ENCODE results near the gene MAZ. TPM values are rescaled to one million over a fixed set of nuclear protein-coding genes. Genes with fewer than 3 reads are reported as not detected.
A peak's percentile ranks its signal among the peaks of the same experiment; 100 is the strongest.
"Not testable (repeated sequence)": the region's sequence is repeated elsewhere in the genome, so short reads cannot be mapped to it uniquely, and the experiment has no call there.

The MAZ gene
- total RNA-seq, 1 donor from 2014 or later, result 218 TPM

DNA sequence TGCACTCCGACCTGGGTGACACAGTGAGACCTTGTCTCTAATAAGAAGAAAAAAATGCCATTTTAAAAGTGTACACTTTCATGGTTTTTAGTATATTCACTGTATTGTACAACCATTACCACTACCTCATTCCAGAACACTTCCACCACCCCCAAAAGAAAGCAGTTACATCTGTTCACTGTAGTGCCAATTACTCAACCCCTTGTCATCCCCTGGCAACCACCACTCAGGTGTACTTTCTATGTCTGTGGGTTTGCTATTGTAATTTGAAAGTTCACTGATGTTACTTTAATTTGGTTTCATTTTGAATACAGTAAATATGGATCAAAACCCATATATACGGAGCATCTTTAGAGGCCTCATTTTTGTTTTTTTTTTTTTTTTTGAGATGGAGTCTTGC, 22.2 kb upstream of the MAZ start:
- no peak for DNase-seq (ENCODE audit: low read depth)

DNA sequence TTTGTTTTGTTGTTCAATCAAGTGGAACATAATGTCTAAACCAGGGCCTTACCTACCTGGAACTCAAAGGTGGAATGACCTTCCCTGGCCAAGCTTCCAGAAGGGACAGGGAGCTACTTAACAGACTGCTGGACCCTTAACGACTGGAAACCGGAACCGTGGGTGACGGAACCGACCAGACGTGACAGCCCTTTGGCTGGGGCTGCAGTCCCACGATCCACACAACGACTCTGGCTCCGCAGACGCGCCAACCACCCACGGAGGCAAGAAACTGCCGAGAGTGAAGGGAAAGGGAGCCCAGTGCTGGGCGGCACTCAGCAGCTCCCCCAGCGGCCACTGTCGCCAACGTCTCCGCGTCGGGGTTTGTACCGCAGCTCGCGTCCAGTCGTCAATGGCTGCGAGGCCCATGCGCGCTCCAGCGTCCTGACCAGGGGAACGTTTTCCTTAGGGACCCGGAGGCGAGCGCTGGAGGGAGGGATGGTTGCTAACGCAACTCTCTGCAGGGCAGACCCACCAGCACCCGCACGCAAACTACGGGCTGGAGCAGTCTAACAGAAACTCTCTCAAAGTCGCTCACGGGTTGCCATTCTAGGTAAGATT, 21.3 kb upstream of the MAZ start:
- DNase-seq (ENCODE audit: low read depth), result no peak

DNA sequence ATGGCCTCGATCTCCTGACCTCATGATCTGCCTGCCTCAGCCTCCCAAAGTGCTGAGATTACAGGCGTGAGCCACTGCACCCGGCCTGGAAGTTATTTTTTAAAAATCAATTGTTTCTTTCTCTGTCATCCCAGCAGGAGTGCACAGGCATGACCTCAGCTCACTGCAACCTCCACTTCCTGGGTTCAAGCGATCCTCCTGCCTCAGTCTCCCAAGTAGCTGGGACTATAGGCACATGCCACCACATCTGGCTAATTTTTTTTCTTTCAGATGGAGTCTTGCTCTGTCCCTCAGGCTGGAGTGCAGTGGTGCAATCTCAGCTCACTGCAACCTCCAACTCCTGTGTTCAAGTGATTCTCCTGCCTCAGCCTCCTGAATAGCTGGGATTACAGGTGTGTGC, 19.2 kb upstream of the MAZ start:
- not testable (repeated sequence) for DNase-seq (ENCODE audit: low read depth)

DNA sequence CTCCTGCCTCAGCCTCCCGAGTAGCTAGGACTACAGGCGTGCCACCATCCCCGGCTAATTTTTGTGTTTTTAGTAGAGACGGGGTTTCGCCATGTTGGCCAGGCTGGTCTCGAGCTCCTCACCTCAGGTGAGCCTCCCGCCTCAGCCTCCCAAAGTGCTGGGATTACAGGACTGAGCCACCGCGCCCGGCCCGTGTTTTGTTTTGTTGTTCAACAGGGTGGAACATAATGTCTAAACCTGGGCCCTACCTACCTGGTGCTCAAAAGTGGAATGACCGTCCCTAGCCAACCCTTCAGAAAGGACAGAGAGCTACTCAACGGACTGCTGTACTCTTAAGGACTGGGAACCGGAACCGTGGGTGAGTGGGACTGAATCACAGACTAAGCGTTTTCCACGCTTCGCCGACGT, 16.6 kb upstream of the MAZ start:
- no peak for DNase-seq (ENCODE audit: low read depth)

DNA sequence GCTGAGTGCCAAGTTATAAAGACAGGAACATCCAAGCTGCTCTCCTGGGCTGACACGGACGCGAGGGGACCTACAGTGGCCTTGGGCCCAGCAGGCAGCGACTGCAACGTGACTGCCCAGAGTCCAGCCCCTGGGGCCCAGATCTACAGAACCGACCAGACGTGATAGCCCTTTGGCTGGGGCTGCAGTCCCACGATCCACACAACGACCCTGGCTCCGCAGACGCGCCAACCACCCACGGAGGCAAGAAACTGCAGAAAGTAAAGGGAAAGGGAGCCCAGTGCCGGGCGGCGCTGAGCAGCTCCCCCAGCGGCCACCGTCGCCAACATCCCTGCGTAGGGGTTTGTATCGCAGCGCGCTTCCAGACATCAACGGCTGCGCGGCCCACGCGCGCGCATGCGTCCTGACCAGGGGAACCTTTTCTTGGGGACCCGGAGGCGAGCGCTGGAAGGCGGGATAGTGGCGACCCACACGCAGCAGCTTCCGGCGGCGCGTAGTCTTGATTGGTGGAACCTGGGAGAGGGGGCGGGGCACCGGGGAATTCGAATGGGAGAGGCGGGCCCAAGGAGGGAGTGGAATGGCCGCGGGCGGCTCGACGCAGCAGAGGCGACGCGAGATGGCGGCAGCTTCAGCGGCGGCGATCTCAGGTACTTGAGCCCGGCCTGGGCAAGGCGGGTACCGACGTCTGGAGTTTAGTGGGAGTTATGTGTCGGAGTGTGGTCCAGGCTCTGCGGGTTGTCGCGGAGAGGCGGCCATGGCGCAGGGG, 16.0 kb upstream of the MAZ start, which contains the start of gene KIF22:
KIF22 (plus strand) TSS at position 569 of the 766 bp plus-strand sequence; CDS start at position 578, 9 bp downstream.
- DNase-seq (ENCODE audit: low read depth), result peak; percentile 98

DNA sequence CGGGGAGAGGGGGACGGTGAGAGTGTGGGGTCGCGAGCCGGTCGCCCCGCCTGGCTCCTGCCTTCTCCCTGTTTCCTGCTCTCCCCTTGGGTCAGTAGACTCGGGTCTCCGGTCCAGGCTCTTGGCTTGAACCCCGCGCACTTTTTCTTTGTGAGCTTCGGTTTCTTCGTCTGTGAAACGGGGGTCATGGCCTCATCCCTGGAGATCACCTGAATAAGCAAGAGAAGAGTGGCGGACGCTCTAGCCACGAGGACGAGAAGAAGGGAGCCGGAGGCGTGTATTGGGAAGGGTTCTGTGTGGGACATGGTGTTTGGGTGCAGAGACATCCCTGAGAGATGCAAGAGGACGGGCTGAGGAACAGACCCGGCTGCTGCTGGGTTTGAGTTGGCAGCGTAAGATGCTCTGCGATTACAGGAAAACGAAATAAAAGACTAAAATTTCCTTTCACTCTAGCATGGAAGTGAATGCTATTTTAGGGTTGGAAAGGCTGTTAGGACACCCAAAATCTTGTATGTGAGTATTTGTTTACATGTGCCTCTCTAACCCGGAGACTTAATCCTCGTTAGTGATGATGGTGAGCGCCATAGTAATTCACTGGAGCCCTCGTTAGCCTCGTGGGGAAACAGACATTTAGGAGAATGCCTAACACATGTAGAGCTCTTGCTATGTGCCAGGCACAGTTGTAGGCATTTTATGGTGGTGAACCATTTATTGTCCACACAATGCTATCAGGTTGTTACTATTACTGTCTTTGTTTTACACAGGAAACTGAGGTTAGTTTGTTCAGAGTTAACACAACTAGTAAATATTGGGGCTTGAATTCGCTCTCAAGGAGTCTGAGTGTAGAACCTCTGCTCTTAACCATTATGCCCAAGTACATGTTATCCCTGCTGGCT, 15.1 kb upstream of the MAZ start:
- DNase-seq (ENCODE audit: low read depth), result no peak

DNA sequence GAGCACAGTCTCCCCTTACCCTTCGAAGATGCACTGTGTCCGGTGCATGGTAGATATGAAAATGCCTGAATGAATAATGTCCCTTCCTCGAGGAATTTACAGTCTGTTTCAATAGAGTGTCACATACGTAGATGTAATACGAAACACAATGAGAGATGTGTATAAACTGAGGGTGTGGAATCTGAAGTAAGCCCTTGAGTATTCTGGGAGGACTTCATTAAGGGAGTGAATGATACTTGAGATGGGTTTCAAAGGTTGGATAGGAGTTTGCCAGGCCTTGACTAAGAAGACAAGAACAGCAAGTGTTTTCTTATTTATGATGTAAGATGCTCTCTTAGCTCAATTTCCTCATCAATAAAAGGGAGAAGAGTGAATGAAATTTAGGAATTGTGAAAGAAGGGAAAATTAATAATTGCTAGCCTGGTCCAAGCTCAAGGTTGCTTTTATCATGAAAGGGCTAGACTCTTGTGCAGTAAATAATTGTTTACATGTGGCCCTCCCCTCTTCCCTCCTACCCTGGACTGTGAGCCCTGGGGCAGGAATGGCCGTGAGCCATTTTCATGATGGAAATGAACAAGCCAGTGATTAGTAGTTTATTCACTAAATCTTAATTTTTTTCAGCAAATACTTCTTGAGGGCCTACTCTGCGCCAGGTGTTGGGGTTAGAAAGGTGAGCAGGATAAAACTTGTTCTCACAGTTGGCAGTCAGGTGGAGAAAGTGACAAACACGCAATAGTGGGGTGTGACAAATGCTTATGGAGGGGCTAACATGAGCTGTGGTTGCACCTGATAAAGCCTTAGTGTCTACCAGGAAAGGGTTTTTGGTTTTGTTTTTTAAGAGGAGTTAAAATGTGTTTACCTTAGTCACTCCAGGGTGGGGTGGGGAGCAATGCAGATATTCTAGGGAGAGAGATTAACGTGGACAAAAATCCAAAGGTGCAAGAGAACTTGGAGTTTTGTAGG, 14.2 kb upstream of the MAZ start:
- DNase-seq (ENCODE audit: low read depth), result no peak

DNA sequence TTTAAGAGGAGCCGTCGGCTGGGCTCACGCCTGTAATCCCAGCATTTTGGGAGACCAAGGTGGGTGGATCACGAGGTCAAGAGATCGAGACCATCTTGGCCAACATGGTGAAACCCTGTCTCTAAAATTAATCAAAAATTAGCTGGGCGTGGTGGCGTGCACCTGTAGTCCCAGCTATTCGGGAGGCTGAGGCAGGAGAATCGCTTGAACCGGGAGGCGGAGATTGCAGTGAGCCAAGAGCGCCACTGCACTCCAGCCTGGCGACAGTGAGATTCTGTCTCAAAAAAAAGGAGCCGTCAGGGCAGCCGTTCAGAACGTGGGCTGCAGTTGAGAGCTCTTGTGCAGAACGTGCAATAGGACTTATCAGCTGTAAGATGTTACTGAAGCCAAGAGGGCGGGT, 13.2 kb upstream of the MAZ start:
- DNase-seq (ENCODE audit: low read depth), result not testable (repeated sequence)

DNA sequence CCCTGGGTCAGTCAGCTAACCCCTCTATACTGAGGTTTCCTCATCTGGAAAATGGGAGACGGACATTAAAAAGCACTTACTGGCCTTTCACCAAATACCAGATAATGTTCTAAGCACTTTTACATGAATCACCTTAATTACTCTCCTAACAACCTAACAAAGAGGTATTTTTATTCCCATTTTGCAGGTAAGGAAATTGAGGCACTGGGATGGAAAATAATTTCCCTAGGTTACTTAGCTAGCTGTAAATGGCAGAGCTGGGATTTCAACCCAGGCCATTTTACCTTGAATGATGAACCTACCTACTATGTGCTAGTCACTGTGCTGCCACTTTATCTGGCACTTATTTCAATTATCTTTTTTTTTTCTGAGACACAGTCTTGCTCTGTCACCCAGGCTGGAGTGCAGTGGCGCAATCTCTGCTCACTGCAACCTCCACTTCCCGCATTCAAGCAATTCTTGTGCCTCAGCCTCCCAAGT, 12.1 kb upstream of the MAZ start:
- DNase-seq (ENCODE audit: low read depth), result no peak

DNA sequence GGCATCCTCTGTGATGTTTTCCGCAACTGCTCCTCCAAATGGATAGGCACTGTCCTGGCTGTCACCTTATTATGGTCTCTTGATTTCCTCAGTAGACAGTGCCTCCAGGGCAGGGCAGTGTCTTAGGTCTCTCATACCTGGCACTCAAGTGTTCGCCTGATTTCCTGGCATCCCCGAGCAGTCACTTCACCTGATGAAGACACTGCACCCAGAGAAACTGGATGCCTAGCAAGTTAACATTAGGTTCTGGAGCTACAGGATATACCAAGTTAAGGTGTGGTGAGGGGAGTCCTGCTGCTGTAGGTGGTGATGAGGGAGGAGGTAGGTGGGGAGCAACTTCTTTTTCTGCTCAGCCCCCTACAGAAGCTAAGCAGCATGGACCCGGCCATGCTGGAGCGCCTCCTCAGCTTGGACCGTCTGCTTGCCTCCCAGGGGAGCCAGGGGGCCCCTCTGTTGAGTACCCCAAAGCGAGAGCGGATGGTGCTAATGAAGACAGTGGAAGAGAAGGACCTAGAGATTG, 3.9 kb upstream of the MAZ start:
- no peak for DNase-seq (ENCODE audit: low read depth)

DNA sequence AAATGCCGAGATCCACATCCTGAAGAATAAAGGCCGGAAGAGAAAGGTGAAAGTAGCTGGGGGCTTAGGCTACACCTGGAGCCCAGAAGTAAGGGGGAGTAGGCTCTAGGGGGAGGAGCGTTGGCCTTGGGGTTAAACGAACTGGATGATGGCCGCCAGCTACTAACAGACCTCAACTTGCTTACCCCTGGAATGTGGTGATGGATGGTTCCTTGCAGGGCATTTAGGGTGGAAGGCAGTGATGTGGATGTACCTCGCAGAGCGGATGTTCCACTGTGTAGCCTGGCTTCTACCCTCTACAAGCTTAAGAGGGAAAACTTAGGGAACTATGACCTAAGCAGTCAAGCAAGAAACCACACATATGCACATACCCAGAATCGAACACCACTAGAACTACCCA, 2.3 kb upstream of the MAZ start:
- no peak for DNase-seq (ENCODE audit: low read depth)

DNA sequence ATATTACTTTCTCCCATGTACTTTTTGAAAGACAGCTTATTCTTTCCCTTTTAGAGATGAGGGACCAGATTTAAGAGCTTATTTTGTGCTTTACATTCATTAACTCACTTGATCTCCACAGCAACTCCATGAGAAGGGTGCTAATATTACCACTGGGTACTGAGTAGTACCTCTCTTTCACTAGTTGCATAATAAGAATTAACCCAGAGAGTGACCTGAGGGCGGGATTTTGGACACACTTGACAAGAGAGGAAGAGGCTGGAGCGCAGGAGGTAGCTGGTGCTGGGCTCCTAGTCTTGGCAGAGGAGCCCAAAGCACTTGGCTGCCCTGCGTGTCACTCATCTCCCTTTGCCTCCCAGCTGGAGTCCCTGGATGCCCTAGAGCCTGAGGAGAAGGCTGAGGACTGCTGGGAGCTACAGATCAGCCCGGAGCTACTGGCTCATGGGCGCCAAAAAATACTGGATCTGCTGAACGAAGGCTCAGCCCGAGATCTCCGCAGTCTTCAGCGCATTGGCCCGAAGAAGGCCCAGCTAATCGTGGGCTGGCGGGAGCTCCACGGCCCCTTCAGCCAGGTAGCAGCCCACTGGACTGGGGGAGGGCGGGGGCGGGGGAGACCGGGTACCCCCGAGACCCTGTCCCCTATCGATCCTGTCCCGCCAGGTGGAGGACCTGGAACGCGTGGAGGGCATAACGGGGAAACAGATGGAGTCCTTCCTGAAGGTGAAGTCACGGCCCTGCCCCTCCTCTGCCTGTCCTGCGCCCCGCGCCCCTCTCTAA, 1.7 kb upstream of the MAZ start:
- peak; percentile 39 for DNase-seq (ENCODE audit: low read depth)

DNA sequence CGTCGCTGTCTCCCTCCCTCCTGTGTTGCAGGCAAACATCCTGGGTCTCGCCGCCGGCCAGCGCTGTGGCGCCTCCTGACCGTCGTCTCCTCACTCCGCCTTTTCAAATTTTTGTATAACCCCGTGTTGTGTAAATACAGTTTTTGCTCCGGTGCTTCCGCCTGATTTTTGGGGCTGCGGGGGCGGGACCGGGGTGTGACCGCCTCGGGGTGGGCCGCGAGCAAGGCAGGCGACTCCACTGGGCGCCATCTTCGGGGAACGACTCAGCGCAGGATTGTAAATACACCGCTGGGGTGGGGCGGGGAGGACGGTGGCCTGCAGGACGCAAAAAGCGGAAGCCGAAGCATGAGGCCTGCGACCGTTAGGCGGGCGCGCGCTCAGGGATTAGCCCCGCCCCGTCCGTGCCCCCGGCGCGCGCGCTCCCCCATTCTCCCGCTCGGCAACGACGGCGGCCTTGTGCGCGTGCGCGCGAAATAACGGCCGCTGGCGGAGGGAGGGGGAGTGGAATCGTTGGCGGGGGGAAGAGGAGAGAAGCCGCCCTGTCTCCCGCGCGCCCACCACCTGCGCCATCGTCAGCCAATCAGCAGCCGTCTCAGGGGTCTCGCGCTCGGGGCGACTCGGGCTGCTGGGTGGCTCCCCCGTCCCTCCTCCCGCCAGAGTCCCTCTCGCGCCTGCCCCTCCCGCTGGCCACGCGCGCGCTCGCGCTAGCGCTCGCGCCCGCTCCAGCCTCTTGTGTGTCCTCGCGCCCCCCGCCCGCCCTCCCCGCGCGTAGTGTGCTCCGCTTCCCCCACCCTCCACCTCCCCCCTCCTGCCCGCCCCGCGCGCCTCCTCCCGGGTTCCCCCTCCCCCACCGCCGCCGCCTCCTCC, 864 bp upstream of the MAZ start:
- DNase-seq (ENCODE audit: low read depth), result peak; percentile 96

DNA sequence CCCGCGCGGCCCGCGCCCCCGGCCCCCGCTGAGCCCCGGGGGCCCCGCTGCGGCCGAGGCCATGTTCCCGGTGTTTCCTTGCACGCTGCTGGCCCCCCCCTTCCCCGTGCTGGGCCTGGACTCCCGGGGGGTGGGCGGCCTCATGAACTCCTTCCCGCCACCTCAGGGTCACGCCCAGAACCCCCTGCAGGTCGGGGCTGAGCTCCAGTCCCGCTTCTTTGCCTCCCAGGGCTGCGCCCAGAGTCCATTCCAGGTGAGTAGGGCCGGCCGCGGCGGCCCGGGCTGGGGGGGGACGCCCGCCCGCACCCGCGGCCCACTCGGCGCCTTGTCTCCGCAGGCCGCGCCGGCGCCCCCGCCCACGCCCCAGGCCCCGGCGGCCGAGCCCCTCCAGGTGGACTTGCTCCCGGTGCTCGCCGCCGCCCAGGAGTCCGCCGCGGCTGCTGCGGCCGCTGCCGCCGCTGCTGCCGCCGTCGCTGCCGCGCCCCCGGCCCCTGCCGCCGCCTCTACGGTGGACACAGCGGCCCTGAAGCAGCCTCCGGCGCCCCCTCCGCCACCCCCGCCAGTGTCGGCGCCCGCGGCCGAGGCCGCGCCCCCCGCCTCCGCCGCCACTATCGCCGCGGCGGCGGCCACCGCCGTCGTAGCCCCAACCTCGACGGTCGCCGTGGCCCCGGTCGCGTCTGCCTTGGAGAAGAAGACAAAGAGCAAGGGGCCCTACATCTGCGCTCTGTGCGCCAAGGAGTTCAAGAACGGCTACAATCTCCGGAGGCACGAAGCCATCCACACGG, 504 bp downstream of the MAZ start:
- DNase-seq (ENCODE audit: low read depth), result peak; percentile 40

DNA sequence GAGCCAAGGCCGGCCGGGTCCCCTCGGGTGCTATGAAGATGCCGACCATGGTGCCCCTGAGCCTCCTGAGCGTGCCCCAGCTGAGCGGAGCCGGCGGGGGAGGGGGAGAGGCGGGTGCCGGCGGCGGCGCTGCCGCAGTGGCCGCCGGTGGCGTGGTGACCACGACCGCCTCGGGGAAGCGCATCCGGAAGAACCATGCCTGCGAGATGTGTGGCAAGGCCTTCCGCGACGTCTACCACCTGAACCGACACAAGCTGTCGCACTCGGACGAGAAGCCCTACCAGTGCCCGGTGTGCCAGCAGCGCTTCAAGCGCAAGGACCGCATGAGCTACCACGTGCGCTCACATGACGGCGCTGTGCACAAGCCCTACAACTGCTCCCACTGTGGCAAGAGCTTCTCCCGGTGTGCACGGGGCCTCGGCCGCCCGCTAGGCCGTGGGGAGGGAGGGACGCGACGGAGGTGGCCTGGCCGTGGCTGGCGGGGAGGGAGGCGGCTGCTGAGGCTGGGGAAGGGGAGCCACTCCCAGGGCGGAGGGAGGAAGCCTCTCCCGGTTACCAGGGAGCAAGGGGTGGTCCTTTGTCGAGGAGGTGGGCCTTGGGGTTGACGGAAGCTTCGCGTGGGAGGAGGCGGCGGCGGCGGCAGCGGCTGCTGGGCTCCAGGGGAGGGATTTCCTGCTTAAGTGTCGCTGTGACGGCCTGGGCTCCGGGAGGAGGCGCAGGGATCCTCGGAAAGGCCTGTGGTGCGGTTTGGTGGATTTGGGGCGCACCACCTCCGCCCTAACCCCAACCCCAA, 1.3 kb downstream of the MAZ start:
- peak; percentile 92 for DNase-seq (ENCODE audit: low read depth)

DNA sequence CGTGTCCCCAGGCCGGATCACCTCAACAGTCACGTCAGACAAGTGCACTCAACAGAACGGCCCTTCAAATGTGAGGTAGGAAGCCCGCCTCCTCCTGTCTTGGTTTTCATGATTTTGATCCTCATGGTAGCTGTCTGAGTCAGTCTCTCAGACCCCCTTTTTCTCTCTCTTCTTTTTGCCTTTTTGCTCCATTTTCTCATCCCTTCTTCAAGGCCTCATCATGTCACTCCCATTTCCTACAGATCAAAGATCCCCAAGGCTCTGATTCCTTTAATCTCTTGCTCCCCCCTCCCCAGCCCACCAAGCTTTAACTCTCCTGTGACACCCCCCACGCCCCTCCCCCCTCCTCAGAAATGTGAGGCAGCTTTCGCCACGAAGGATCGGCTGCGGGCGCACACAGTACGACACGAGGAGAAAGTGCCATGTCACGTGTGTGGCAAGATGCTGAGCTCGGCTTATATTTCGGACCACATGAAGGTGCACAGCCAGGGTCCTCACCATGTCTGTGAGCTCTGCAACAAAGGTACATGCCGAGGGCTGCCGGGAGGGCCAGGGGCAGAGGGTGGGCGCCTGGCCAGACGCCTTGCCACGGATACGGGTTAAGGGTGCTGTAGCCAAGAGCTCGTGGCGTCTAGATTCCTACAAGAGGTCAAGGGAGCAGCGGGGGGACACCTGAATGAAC, 2.0 kb downstream of the MAZ start:
- DNase-seq (ENCODE audit: low read depth), result no peak

Data from myocyte (in vitro differentiated cells).